ENCODE results near the gene MRPL20. TPM values are rescaled to one million over a fixed set of nuclear protein-coding genes. Genes with fewer than 3 reads are reported as not detected.

The MRPL20 gene
- polyA plus RNA-seq, 3 donors = 84.3 to 186 (median 156) TPM

DNA sequence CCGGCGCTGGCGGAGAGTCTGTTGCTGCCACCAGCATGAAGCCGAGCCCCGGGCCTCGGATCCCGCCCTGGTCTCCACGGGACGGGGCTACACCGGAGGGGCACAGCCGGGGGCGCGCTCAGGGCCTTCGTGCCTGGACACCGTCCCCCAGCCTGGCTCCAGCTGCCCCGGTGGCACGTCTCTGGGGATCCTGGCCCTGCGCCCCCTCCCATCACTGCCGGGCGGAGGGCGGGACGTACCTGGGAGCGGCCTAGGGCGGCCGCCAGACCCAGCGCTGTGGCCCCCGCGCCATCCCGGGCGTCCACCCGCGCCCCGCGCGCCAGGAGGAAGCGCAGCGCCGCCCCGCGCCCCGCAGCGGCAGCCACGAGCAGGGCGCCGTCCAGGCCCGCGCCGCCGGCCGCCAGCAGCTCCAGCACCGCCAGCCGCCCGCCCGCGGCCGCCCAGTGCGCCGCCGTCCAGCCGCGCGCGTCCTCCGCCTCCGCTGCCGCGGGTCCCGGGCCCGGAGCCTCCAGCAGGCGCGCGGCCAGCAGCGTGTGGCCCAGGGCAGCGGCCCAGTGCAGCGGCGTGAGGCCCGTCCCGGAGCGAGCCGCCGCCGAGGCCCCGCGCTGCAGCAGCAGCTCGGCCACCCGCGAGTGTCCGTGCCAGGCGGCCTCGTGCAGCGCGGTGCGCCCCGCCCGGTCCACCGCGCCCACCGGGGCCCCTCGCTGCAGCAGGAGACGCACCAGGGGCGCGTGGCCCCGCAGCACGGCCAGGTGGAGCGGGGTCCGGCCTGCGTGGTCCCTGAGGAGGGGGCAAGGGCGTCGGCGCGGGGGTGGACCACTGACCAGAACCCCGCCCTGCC is 12.9 kb upstream of the MRPL20 start:
- TF ChIP-seq, protein P1, sequence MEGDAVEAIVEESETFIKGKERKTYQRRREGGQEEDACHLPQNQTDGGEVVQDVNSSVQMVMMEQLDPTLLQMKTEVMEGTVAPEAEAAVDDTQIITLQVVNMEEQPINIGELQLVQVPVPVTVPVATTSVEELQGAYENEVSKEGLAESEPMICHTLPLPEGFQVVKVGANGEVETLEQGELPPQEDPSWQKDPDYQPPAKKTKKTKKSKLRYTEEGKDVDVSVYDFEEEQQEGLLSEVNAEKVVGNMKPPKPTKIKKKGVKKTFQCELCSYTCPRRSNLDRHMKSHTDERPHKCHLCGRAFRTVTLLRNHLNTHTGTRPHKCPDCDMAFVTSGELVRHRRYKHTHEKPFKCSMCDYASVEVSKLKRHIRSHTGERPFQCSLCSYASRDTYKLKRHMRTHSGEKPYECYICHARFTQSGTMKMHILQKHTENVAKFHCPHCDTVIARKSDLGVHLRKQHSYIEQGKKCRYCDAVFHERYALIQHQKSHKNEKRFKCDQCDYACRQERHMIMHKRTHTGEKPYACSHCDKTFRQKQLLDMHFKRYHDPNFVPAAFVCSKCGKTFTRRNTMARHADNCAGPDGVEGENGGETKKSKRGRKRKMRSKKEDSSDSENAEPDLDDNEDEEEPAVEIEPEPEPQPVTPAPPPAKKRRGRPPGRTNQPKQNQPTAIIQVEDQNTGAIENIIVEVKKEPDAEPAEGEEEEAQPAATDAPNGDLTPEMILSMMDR (IDR thresholded peaks at IDR 0.05) = no peak

DNA sequence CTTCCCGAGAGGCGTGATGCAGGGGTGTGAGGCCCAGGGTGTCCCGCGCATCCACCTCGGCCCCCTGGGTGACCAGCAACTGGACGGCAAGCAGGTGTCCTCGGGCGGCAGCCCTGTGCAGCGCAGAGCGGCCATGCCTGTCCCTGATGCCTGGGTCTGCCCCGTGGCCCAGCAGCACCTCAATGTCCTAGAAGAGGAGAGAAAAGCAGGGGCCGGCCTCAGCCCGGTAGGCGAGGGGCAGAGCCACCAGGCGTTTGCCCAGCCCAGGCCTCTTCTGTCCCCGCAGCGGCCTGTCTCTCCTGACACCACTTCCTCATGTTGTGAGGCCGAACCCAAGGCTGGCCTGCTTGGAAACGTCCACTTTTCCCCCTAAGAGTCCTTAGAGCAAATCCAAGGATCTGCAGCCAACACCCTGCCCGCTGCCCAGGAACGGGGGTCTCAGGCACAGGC is 12.3 kb upstream of the MRPL20 start:
- TF ChIP-seq, protein P1 (IDR thresholded peaks at IDR 0.05) = no peak
- H3K27ac ChIP-seq (ENCODE audit: low read depth in 1 of 2, low read length in 2 of 2) = no peak overlapping the region
- intact Hi-C loops (cut with micrococcal nuclease) = no loop called here
- Mint-ChIP-seq H3K4me1 (no peaks in the 10 kb centered on the region), H3K4me3 (peak overlapping the region in 1 of 2 donors; percentile 42), H3K27me3 (ENCODE audit: low read depth in 3 of 3) (peaks cover 16 to 38% (median 24%) of the 10 kb centered on the region in 3 donors), H3K27ac (no peak overlapping the region), H3K9me3 (peaks cover 0 to 4% (median 0%) of the 10 kb centered on the region in 7 donors), H3K36me3 (no peaks in the 10 kb centered on the region)
- H3K4me2 ChIP-seq (replicated peaks; ENCODE audit: extremely low read depth, low read length, poor library complexity, severe bottlenecking) = no peak overlapping the region
- no peaks in the 10 kb centered on the region for H3K9me3 ChIP-seq (replicated peaks in 1 of 2; ENCODE audit: control insufficient read depth in 1 of 2, insufficient read depth in 1 of 2, low read length in 2 of 2)
- peaks cover 2 to 18% of the 10 kb centered on the region in 2 donors for H3K27me3 ChIP-seq (ENCODE audit: control insufficient read depth in 2 of 2, insufficient read depth in 2 of 2, low read length in 2 of 2)
- H3K4me1 ChIP-seq (ENCODE audit: control insufficient read depth in 1 of 2, insufficient read depth in 2 of 2, low read length in 2 of 2) = no peaks in the 10 kb centered on the region
- no peak overlapping the region for H2AFZ ChIP-seq (ENCODE audit: insufficient read depth, low read depth, low read length, poor library complexity, severe bottlenecking)
- H3K79me2 ChIP-seq (ENCODE audit: insufficient read depth, low read length) = no peaks in the 10 kb centered on the region
- no peaks in the 10 kb centered on the region for H4K20me1 ChIP-seq (ENCODE audit: insufficient read depth, low read length)
- H3K4me3 ChIP-seq (replicated peaks in 1 of 3; ENCODE audit: low read depth in 2 of 3, low read length in 3 of 3) = no peak overlapping the region
- no peak overlapping the region for H3K9ac ChIP-seq (ENCODE audit: insufficient read depth, low read length, poor library complexity, severe bottlenecking)
- H3K36me3 ChIP-seq (replicated peaks in 1 of 2; ENCODE audit: control insufficient read depth in 1 of 2, insufficient read depth in 2 of 2, low read length in 2 of 2) = no peaks in the 10 kb centered on the region
- DNase-seq = no peak
- 95% methylated on average over 19 of the region's 21 CpGs for WGBS (ENCODE audit: insufficient coverage)

More for the DNA sequence above, 12.9 kb upstream of the MRPL20 start:
- Histone ChIP-seq H3K27me3 (ENCODE audit: control insufficient read depth in 2 of 2, insufficient read depth in 2 of 2, low read length in 2 of 2) (peaks cover 2 to 18% of the 10 kb centered on the region in 2 donors), H3K36me3 (replicated peaks in 1 of 2; ENCODE audit: control insufficient read depth in 1 of 2, insufficient read depth in 2 of 2, low read length in 2 of 2) (no peaks in the 10 kb centered on the region), H3K9ac (ENCODE audit: insufficient read depth, low read length, poor library complexity, severe bottlenecking) (no peak overlapping the region), H4K20me1 (ENCODE audit: insufficient read depth, low read length) (no peaks in the 10 kb centered on the region), H3K4me2 (replicated peaks; ENCODE audit: extremely low read depth, low read length, poor library complexity, severe bottlenecking) (no peak overlapping the region), H3K4me1 (ENCODE audit: control insufficient read depth in 1 of 2, insufficient read depth in 2 of 2, low read length in 2 of 2) (no peaks in the 10 kb centered on the region), H3K4me3 (replicated peaks in 1 of 3; ENCODE audit: low read depth in 2 of 3, low read length in 3 of 3) (no peak overlapping the region), H3K27ac (ENCODE audit: low read depth in 1 of 2, low read length in 2 of 2) (no peak overlapping the region), H2AFZ (ENCODE audit: insufficient read depth, low read depth, low read length, poor library complexity, severe bottlenecking) (no peak overlapping the region), H3K79me2 (ENCODE audit: insufficient read depth, low read length) (no peaks in the 10 kb centered on the region), H3K9me3 (replicated peaks in 1 of 2; ENCODE audit: control insufficient read depth in 1 of 2, insufficient read depth in 1 of 2, low read length in 2 of 2) (no peaks in the 10 kb centered on the region)
- H3K9me3 Mint-ChIP-seq = peaks cover 0 to 4% (median 0%) of the 10 kb centered on the region in 7 donors
- DNase-seq = no peak
- no peak overlapping the region for H3K27ac Mint-ChIP-seq
- no peak overlapping the region for H3K4me3 Mint-ChIP-seq
- H3K4me1 Mint-ChIP-seq = no peaks in the 10 kb centered on the region
- H3K27me3 Mint-ChIP-seq (ENCODE audit: low read depth in 3 of 3) = peaks cover 16 to 44% (median 25%) of the 10 kb centered on the region in 3 donors
- H3K36me3 Mint-ChIP-seq = no peaks in the 10 kb centered on the region
- WGBS (ENCODE audit: insufficient coverage) = 15% methylated on average over 111 of the region's 112 CpGs
- intact Hi-C loops (cut with micrococcal nuclease) = no loop called here

All from CD14-positive monocyte (primary cell).